ENCODE measurements around the gene CERS5.

DNA sequence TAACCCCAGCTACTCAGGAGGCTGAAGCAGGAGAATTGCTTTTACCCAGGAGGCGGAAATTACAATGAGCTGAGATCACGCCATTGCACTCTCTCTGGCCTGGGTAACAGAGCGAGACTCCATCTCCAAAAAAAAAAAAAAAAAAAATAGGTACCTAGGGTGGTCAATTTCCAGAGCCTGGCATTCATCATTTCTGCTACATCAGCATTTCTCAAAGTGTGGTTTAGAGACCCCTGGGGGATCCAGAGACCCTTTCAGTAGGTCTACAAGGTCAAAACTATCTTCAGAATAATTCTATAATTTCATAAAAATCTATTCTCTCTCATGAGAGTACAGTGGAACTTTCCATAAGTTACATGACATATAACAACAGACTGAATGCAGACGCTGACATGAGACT, 19.9 kb downstream of the CERS5 start:
- TF ChIP-seq EZH2phosphoT487 (IDR thresholded peaks at IDR 0.05; ENCODE audit: borderline replicate concordance, low read depth, low read length) = no peak
- no peak for TF ChIP-seq CTCF (conservative IDR thresholded peaks at IDR 0.05; ENCODE audit: low read length)
